ENCODE data around the gene HOXD4. TPM values are rescaled to one million over a fixed set of nuclear protein-coding genes. Genes with fewer than 3 reads are reported as not detected.

The HOXD4 gene
- total RNA-seq, 1 experiment from 2014 or later = not detected

DNA sequence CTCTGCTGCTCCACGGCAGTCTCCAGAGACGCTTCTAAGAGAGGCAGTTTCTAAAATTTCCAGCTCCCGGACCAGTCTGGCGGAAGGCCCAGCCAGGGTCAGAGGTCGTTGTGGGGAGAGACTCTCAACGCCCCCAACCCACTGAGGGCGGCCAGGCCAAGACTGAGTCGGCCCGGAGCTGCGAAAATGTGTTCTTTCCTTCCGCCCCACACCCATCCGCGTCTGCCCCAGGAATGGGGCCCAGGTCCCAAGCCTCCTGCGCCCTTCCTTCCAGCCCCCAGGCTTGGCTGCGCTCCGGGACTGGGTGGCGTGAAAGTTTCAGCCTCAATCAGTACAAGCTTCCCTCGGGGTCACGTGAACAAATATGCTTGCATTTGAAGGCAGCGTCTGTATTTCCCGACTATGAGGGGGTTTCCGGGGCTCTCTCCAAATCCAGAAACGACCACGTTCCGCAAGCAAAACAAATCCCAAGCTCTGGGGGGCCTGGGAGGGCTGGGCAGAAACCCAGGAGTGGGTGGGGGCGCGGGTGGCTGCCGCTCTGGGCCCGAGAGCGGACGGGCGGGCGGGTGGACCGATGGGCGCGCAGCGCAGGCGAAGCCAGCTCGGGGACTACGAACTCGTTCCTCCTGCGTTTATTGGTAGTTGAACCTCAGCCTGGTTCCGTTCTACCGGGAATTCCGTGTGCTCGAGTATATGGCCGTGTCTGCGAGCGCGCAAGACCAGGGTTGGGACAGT is 9.1 kb downstream of the HOXD4 start:
- Mint-ChIP-seq H3K27ac (ENCODE audit: low read depth, unreplicated experiment) (no peak overlapping the region), H3K9me3 (ENCODE audit: unreplicated experiment) (peaks cover 8% of the 10 kb centered on the region), H3K4me3 (ENCODE audit: unreplicated experiment) (no peak overlapping the region), H3K4me1 (ENCODE audit: insufficient read depth, unreplicated experiment) (no peaks in the 10 kb centered on the region), H3K27me3 (ENCODE audit: insufficient read depth, unreplicated experiment) (no peaks in the 10 kb centered on the region), H3K36me3 (ENCODE audit: insufficient read depth, unreplicated experiment) (peaks cover 3% of the 10 kb centered on the region)
- TF ChIP-seq, protein P1, sequence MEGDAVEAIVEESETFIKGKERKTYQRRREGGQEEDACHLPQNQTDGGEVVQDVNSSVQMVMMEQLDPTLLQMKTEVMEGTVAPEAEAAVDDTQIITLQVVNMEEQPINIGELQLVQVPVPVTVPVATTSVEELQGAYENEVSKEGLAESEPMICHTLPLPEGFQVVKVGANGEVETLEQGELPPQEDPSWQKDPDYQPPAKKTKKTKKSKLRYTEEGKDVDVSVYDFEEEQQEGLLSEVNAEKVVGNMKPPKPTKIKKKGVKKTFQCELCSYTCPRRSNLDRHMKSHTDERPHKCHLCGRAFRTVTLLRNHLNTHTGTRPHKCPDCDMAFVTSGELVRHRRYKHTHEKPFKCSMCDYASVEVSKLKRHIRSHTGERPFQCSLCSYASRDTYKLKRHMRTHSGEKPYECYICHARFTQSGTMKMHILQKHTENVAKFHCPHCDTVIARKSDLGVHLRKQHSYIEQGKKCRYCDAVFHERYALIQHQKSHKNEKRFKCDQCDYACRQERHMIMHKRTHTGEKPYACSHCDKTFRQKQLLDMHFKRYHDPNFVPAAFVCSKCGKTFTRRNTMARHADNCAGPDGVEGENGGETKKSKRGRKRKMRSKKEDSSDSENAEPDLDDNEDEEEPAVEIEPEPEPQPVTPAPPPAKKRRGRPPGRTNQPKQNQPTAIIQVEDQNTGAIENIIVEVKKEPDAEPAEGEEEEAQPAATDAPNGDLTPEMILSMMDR (IDR thresholded peaks at IDR 0.05; ENCODE audit: unreplicated experiment) = no peak
- BruUV-seq (replicated peaks) = no TSS peak
- CTCF ChIA-PET = interaction anchor here (2.2 kb wide), 1 partner anchor 19 kb away, joined by 10 read pairs; no protein-coding TSS in a partner anchor
- no peak for DNase-seq (ENCODE audit: unreplicated experiment)
- POLR2A ChIA-PET = interaction anchor here (0.7 kb wide), 1 partner anchor 297 kb away, joined by 3 read pairs; no protein-coding TSS in a partner anchor
- intact Hi-C loops (cut with micrococcal nuclease) = no loop called here

DNA sequence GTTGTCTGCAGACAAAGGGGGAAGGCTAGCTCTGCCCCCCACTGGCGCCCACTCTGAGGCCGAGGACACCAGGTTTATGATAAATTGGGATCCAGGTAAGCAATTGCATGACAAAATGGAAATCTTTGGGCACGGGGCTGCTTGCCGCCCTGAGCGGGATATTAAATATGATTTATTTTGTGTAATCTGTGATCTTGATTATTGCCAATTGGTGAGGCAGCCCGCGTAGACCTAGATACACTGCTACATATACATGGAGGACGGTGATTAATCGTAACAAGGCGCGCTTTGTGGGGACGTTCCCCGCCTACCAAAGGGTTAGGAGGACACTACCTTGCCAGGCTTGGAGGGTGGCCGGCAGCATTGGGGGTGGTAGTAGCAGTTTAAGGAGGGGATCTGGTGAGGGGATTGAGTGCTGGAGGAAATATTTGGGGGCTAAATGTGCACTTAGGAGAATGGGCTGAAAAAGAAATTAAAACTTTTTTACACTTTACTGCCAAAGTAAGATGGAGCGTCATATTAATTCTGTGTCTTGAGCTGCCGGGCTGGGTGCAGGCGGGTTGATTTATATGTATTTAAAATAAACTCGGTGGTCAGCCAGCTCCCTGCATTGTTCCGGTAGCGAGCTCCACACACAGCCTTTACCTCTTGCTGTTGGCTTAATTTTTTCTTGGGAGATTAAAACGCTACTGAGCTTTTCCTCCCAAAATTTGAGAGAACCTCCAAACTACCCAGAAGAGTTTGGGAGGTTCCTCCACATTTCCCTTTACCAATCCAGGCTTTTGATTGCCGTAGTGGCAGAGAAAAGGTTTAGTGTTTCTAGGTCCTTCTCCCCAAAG is 9.9 kb downstream of the HOXD4 start:
- no peak overlapping the region for H3K27ac Mint-ChIP-seq (ENCODE audit: low read depth, unreplicated experiment)
- H3K9me3 Mint-ChIP-seq (ENCODE audit: unreplicated experiment) = peaks cover 8% of the 10 kb centered on the region
- ChIA-PET CTCF (interaction anchor here (0.7 to 2.6 kb wide), 3 partner anchors 20 to 493 kb away, joined by 3 to 10 read pairs (median 10); no protein-coding TSS in a partner anchor), POLR2A (interaction anchor here (0.8 kb wide), 1 partner anchor 1053 kb away, joined by 4 read pairs; no protein-coding TSS in a partner anchor)
- intact Hi-C loops (cut with micrococcal nuclease) = no loop called here
- H3K4me1 Mint-ChIP-seq (ENCODE audit: insufficient read depth, unreplicated experiment) = no peaks in the 10 kb centered on the region
- TF ChIP-seq, protein P1 (IDR thresholded peaks at IDR 0.05; ENCODE audit: unreplicated experiment) = no peak
- DNase-seq (ENCODE audit: unreplicated experiment) = no peak
- H3K27me3 Mint-ChIP-seq (ENCODE audit: insufficient read depth, unreplicated experiment) = no peaks in the 10 kb centered on the region
- H3K4me3 Mint-ChIP-seq (ENCODE audit: unreplicated experiment) = no peak overlapping the region
- H3K36me3 Mint-ChIP-seq (ENCODE audit: insufficient read depth, unreplicated experiment) = no peaks in the 10 kb centered on the region
- no TSS peak for BruUV-seq (replicated peaks)

DNA sequence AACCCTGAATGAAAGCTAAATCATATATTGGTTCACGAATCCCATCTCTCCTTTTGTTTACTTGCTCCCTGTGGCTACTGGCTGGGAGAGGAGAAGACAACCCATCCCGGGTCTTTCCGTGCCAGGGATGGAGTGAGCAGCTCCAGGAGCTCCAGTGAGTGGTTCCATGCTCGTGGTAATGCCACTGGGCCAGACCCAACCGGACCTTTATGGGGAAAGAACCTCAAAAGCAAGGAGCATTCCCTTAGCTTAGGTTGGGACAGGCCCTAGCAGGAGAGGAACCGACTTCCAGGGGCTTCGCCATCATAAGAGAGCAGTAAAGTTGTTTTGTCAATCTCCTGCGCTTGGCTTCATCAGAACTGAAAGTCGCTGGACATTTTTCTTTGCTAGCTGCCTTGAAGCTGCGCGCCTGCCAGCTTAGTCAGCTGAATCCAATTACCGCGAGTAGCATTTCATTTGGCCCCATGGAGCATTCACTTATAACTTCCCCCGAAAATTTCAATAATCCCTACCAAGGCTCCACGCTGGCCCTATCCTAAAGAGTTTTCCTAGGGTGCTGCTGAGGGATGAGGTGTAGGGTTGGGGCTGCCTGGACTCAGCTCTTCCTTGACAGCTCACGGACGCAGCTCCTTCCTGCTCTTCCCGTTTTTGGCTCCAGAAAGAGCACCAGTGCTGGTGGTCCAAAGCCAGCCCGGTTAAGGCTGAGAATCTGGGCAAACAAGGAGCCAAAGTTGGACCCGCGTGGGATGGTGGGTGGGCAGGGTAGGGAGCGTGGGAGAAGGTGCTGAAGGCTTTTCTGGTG is 10.7 kb downstream of the HOXD4 start:
- Mint-ChIP-seq H3K4me3 (ENCODE audit: unreplicated experiment) (no peak overlapping the region), H3K27ac (ENCODE audit: low read depth, unreplicated experiment) (no peak overlapping the region), H3K36me3 (ENCODE audit: insufficient read depth, unreplicated experiment) (no peaks in the 10 kb centered on the region), H3K4me1 (ENCODE audit: insufficient read depth, unreplicated experiment) (no peaks in the 10 kb centered on the region), H3K9me3 (ENCODE audit: unreplicated experiment) (peaks cover 8% of the 10 kb centered on the region), H3K27me3 (ENCODE audit: insufficient read depth, unreplicated experiment) (no peaks in the 10 kb centered on the region)
- CTCF ChIA-PET = interaction anchor here (0.6 to 2.6 kb wide), 6 partner anchors 21 to 650 kb away, joined by 3 to 10 read pairs (median 4); no protein-coding TSS in a partner anchor
- intact Hi-C loops (cut with micrococcal nuclease) = no loop called here
- no peak for DNase-seq (ENCODE audit: unreplicated experiment)
- TF ChIP-seq, protein P1 (IDR thresholded peaks at IDR 0.05; ENCODE audit: unreplicated experiment) = no peak
- POLR2A ChIA-PET = interaction anchor here (0.8 kb wide), 1 partner anchor 1052 kb away, joined by 4 read pairs; no protein-coding TSS in a partner anchor
- no TSS peak for BruUV-seq (replicated peaks)
